Fibroblast of lung (primary cell): ENCODE measurements around the gene SDC4. TPM values are rescaled to one million over a fixed set of nuclear protein-coding genes. Genes with fewer than 3 reads are reported as not detected.
A peak's percentile ranks its signal among the peaks of the same experiment; 100 is the strongest.

ENCODE experiments used
- DNase-seq, 2 donors: peaks; one replicate each; pipeline versions ENCODE4 v3.0.0 to v3.0.0-alpha.2; 2010; ENCODE audit warnings: low read depth in 2 of 2
- H2AFZ ChIP-seq: 2 replicates; pipeline ENCODE4 v1.5.1; 2012; ENCODE audit warnings: low read length, control low read depth, inconsistent platforms
- H3K27ac ChIP-seq: 2 replicates; pipeline ENCODE4 v1.5.1; 2011; ENCODE audit warnings: low read length, control low read depth; ENCODE audit not compliant: insufficient read depth
- H3K27me3 ChIP-seq: 2 replicates; pipeline ENCODE4 v1.5.1; 2011; ENCODE audit warnings: mild to moderate bottlenecking, low read length; ENCODE audit not compliant: control insufficient read depth, insufficient read depth
- H3K36me3 ChIP-seq: 2 replicates; pipeline ENCODE4 v1.5.1; 2011; ENCODE audit warnings: low read length; ENCODE audit not compliant: control insufficient read depth, insufficient read depth
- H3K4me1 ChIP-seq: 2 replicates; pipeline ENCODE4 v1.5.1; 2011; ENCODE audit warnings: low read length; ENCODE audit not compliant: control insufficient read depth, insufficient read depth; ENCODE audit errors: extremely low read depth
- H3K4me2 ChIP-seq: 2 replicates; pipeline ENCODE4 v1.5.1; 2011; ENCODE audit warnings: low read length, control low read depth; ENCODE audit not compliant: insufficient read depth; ENCODE audit errors: extremely low read depth
- H3K4me3 ChIP-seq, 4 experiments: fragments of 200-600 bp in 1 of 4; sonication (generic) in 1 of 4; replicated peaks in 1 of 4; 2 replicates each; pipeline ENCODE4 v1.5.1; 2011 to 2016; ENCODE audit warnings: low read length in 4 of 4, low read depth in 3 of 4, mild to moderate bottlenecking in 3 of 4, control low read depth in 2 of 4, inconsistent platforms in 1 of 4, mixed read lengths in 1 of 4; ENCODE audit not compliant: insufficient read depth in 1 of 4; ENCODE audit errors: control extremely low read depth in 1 of 4
- H3K79me2 ChIP-seq: 2 replicates; pipeline ENCODE4 v1.5.1; 2012; ENCODE audit warnings: mild to moderate bottlenecking, low read length, inconsistent platforms; ENCODE audit not compliant: control insufficient read depth, insufficient read depth
- H3K9ac ChIP-seq: 2 replicates; pipeline ENCODE4 v1.5.1; 2011; ENCODE audit warnings: mild to moderate bottlenecking, low read length, control low read depth; ENCODE audit not compliant: insufficient read depth
- H3K9me3 ChIP-seq: 2 replicates; pipeline ENCODE4 v1.5.1; 2012; ENCODE audit warnings: low read depth, low read length; ENCODE audit not compliant: control insufficient read depth, insufficient read depth
- H4K20me1 ChIP-seq: 2 replicates; pipeline ENCODE4 v1.5.1; 2011; ENCODE audit warnings: low read length; ENCODE audit not compliant: control insufficient read depth, insufficient read depth; ENCODE audit errors: extremely low read depth
- CTCF ChIP-seq, 2 donors: IDR thresholded peaks in 1 of 2; conservative IDR thresholded peaks in 1 of 2; 1 replicate in 1 of 2; 2 replicates in 1 of 2; pipeline ENCODE4 v1.5.1; 2011 to 2012; ENCODE audit warnings: low read length in 2 of 2, control low read depth in 1 of 2, inconsistent platforms in 1 of 2, low read depth in 1 of 2, mild to moderate bottlenecking in 1 of 2
- EZH2 ChIP-seq: IDR thresholded peaks from 2 replicates; pipeline ENCODE4 v1.5.1; 2012; ENCODE audit warnings: low read length, control low read depth, mild to moderate bottlenecking; ENCODE audit errors: missing control alignments
- polyA plus RNA-seq, 2 donors: library from polyadenylated mRNA; depleted of rRNA in 1 of 2; stranded (reverse) in 1 of 2; unstranded in 1 of 2; fragments of >200 nt; gene quantifications; 2 replicates each; pipeline ENCODE4 v1.2.1, GENCODE V29; 2011 to 2012; ENCODE audit warnings: missing spikeins in 1 of 2
- total RNA-seq: library from RNA; depleted of rRNA; stranded (reverse); fragments of >200 nt; gene quantifications from 2 replicates; pipeline ENCODE4 v1.2.1, GENCODE V29; 2014

The SDC4 gene
- total and polyA plus RNA-seq, 2 donors (not counting 1 experiment from before 2014, with no cell fraction given): 175 to 312 TPM

- Histone ChIP-seq H3K4me1 (peaks cover 2% of the 10 kb centered on the region), H3K27me3 (no peaks in the 10 kb centered on the region), H3K36me3 (no peaks in the 10 kb centered on the region), H4K20me1 (no peaks in the 10 kb centered on the region), H3K9ac (peak overlapping the region; percentile 32), H3K4me3 (peak overlapping the region; percentile 29 to 69 (median 52)), H3K27ac (no peak overlapping the region), H3K9me3 (no peaks in the 10 kb centered on the region), H2AFZ (peak overlapping the region; percentile 80), H3K4me2 (peak overlapping the region; percentile 94), H3K79me2 (no peaks in the 10 kb centered on the region)
- peak; percentile 59 to 81 for DNase-seq
- TF ChIP-seq EZH2 (no peak), CTCF (conservative IDR thresholded peaks at IDR 0.05 in 1 of 2, IDR thresholded peaks at IDR 0.05 in 1 of 2; ENCODE audit: low read depth in 1 of 2, low read length in 2 of 2) (peak; percentile 86 to 89)
Measured at GRCh38 chr20:45373353-45374100, 25.3 kb upstream of the SDC4 start.

- no peak overlapping the region for H2AFZ ChIP-seq
- no peaks in the 10 kb centered on the region for H3K27me3 ChIP-seq
- TF ChIP-seq EZH2 (no peak), CTCF (conservative IDR thresholded peaks at IDR 0.05 in 1 of 2, IDR thresholded peaks at IDR 0.05 in 1 of 2; ENCODE audit: low read depth in 1 of 2, low read length in 2 of 2) (no peak)
- peaks cover 2% of the 10 kb centered on the region for H3K4me1 ChIP-seq
- no peak overlapping the region for H3K27ac ChIP-seq
- H3K36me3 ChIP-seq: peaks cover 4% of the 10 kb centered on the region
- no peaks in the 10 kb centered on the region for H3K79me2 ChIP-seq
- peak overlapping the region; percentile 94 for H3K4me2 ChIP-seq
- no peak for DNase-seq
- H3K9ac ChIP-seq: no peak overlapping the region
- H4K20me1 ChIP-seq: no peaks in the 10 kb centered on the region
- no peaks in the 10 kb centered on the region for H3K9me3 ChIP-seq
- peak overlapping the region in 1 of 4 experiments; percentile 55 for H3K4me3 ChIP-seq
Measured at GRCh38 chr20:45372646-45373352, 24.6 kb upstream of the SDC4 start.

- no peak overlapping the region for H3K4me3 ChIP-seq
- H3K4me1 ChIP-seq: peaks cover 2% of the 10 kb centered on the region
- no peak for DNase-seq
- H4K20me1 ChIP-seq: no peaks in the 10 kb centered on the region
- H3K36me3 ChIP-seq: peaks cover 7% of the 10 kb centered on the region
- no peak overlapping the region for H3K4me2 ChIP-seq
- no peaks in the 10 kb centered on the region for H3K9me3 ChIP-seq
- no peaks in the 10 kb centered on the region for H3K27me3 ChIP-seq
- no peak overlapping the region for H3K9ac ChIP-seq
- no peak overlapping the region for H3K27ac ChIP-seq
- no peaks in the 10 kb centered on the region for H3K79me2 ChIP-seq
- H2AFZ ChIP-seq: no peak overlapping the region
- TF ChIP-seq CTCF (conservative IDR thresholded peaks at IDR 0.05 in 1 of 2, IDR thresholded peaks at IDR 0.05 in 1 of 2; ENCODE audit: low read depth in 1 of 2, low read length in 2 of 2): no peak
- no peak for TF ChIP-seq EZH2
Measured at GRCh38 chr20:45372241-45372640, 24.0 kb upstream of the SDC4 start.
